ENCODE data around the gene TP53I11. TPM values are rescaled to one million over a fixed set of nuclear protein-coding genes. Genes with fewer than 3 reads are reported as not detected.

TP53I11 gene
- total and polyA plus RNA-seq, 2 donors (not counting 1 experiment from before 2014, with no cell fraction given): 25.0 to 229 TPM

- H3K4me1 ChIP-seq (ENCODE audit: control insufficient read depth in 2 of 2, insufficient read depth in 2 of 2, low read length in 2 of 2): no peaks in the 10 kb centered on the region
- Mint-ChIP-seq H3K27ac (peak overlapping the region; percentile 38), H3K27me3 (peaks cover 3% of the 10 kb centered on the region), H3K4me3 (no peak overlapping the region), H3K9me3 (ENCODE audit: insufficient read depth) (no peaks in the 10 kb centered on the region), H3K4me1 (peaks cover 4% of the 10 kb centered on the region)
- H3K36me3 ChIP-seq (replicated peaks in 1 of 2; ENCODE audit: control extremely low read depth in 1 of 2, control insufficient read depth in 1 of 2, extremely low read depth in 1 of 2, insufficient read depth in 2 of 2, low read length in 1 of 2): no peaks in the 10 kb centered on the region
- no peak overlapping the region for H2AFZ ChIP-seq (ENCODE audit: insufficient read depth, low read depth, low read length, poor library complexity, severe bottlenecking)
- POLR2A ChIA-PET: no interaction called here
- no peaks in the 10 kb centered on the region for H4K20me1 ChIP-seq (ENCODE audit: control insufficient read depth, insufficient read depth, low read length, poor library complexity, severe bottlenecking)
- no peak overlapping the region for H3K4me2 ChIP-seq (replicated peaks; ENCODE audit: low read depth, low read length, poor library complexity, severe bottlenecking)
- CTCF ChIA-PET: interaction anchor here (1.4 kb wide), 1 partner anchor 9 kb away, joined by 3 read pairs; no protein-coding TSS in a partner anchor
- WGBS (ENCODE audit: insufficient coverage): 79% methylated on average over 7 of the region's 10 CpGs
- no peaks in the 10 kb centered on the region for H3K79me2 ChIP-seq (ENCODE audit: control insufficient read depth, insufficient read depth, low read length)
- DNase-seq: no peak
- ATAC-seq (ENCODE audit: low read depth): no peak
- no peaks in the 10 kb centered on the region for H3K27me3 ChIP-seq (replicated peaks in 1 of 4; ENCODE audit: control extremely low read depth in 1 of 4, control insufficient read depth in 3 of 4, insufficient read depth in 4 of 4, low read length in 3 of 4)
- no peak for TF ChIP-seq CTCF (IDR thresholded peaks at IDR 0.05)
- no peak for TF ChIP-seq EZH2 (IDR thresholded peaks at IDR 0.05; ENCODE audit: borderline replicate concordance, insufficient read depth, low read depth, low read length, poor library complexity, severe bottlenecking)
- no peak overlapping the region for H3K9ac ChIP-seq (ENCODE audit: low read length)
- intact Hi-C loops (cut with micrococcal nuclease): no loop called here
- H3K4me3 ChIP-seq (ENCODE audit: control extremely low read depth in 1 of 5, extremely low read depth in 1 of 5, insufficient read depth in 1 of 5, low read depth in 2 of 5, low read length in 4 of 5): no peak overlapping the region
- no peak overlapping the region for H3K27ac ChIP-seq (ENCODE audit: low read length in 2 of 2)
- H3K9me3 ChIP-seq (ENCODE audit: control extremely low read depth in 1 of 3, control insufficient read depth in 2 of 3, insufficient read depth in 1 of 3, low read length in 2 of 3): no peaks in the 10 kb centered on the region
These were observed 43.5 kb upstream of the TP53I11 start for GRCh38 chr11:44993971-44994704.

GRCh38 chr11:44992774-44993173, 42.1 kb upstream of the TP53I11 start:
- H3K27ac Mint-ChIP-seq: peak overlapping the region; percentile 17
- CTCF ChIA-PET: no interaction called here

More at GRCh38 chr11:44992774-44993173, 42.1 kb upstream of the TP53I11 start:
- Mint-ChIP-seq H3K4me3 (no peak overlapping the region), H3K4me1 (peaks cover 4% of the 10 kb centered on the region), H3K9me3 (ENCODE audit: insufficient read depth) (no peaks in the 10 kb centered on the region), H3K27me3 (peaks cover 3% of the 10 kb centered on the region)
- H3K4me3 ChIP-seq (ENCODE audit: control extremely low read depth in 1 of 5, extremely low read depth in 1 of 5, insufficient read depth in 1 of 5, low read depth in 2 of 5, low read length in 4 of 5): no peak overlapping the region
- H3K36me3 ChIP-seq (replicated peaks in 1 of 2; ENCODE audit: control extremely low read depth in 1 of 2, control insufficient read depth in 1 of 2, extremely low read depth in 1 of 2, insufficient read depth in 2 of 2, low read length in 1 of 2): no peaks in the 10 kb centered on the region
- H3K9ac ChIP-seq (ENCODE audit: low read length): no peak overlapping the region
- ATAC-seq (ENCODE audit: low read depth): no peak
- H3K9me3 ChIP-seq (ENCODE audit: control extremely low read depth in 1 of 3, control insufficient read depth in 2 of 3, insufficient read depth in 1 of 3, low read length in 2 of 3): no peaks in the 10 kb centered on the region
- no CpG with 5 or more reads among the region's 4 CpGs for WGBS (ENCODE audit: insufficient coverage)
- H3K27ac ChIP-seq (ENCODE audit: low read length in 2 of 2): no peak overlapping the region
- POLR2A ChIA-PET: no interaction called here
- no peak overlapping the region for H3K4me2 ChIP-seq (replicated peaks; ENCODE audit: low read depth, low read length, poor library complexity, severe bottlenecking)
- H2AFZ ChIP-seq (ENCODE audit: insufficient read depth, low read depth, low read length, poor library complexity, severe bottlenecking): no peak overlapping the region
- no peaks in the 10 kb centered on the region for H3K4me1 ChIP-seq (ENCODE audit: control insufficient read depth in 2 of 2, insufficient read depth in 2 of 2, low read length in 2 of 2)
- no peaks in the 10 kb centered on the region for H3K27me3 ChIP-seq (replicated peaks in 1 of 4; ENCODE audit: control extremely low read depth in 1 of 4, control insufficient read depth in 3 of 4, insufficient read depth in 4 of 4, low read length in 3 of 4)
- no peak for TF ChIP-seq CTCF (IDR thresholded peaks at IDR 0.05)
- TF ChIP-seq EZH2 (IDR thresholded peaks at IDR 0.05; ENCODE audit: borderline replicate concordance, insufficient read depth, low read depth, low read length, poor library complexity, severe bottlenecking): no peak
- no peaks in the 10 kb centered on the region for H4K20me1 ChIP-seq (ENCODE audit: control insufficient read depth, insufficient read depth, low read length, poor library complexity, severe bottlenecking)
- intact Hi-C loops (cut with micrococcal nuclease): no loop called here
- no peak for DNase-seq
- H3K79me2 ChIP-seq (ENCODE audit: control insufficient read depth, insufficient read depth, low read length): no peaks in the 10 kb centered on the region

Measured in B cell (primary cell).